CD4-positive, alpha-beta T cell (primary cell): ENCODE data around the gene CST7. TPM values are rescaled to one million over a fixed set of nuclear protein-coding genes. Genes with fewer than 3 reads are reported as not detected.
"Not testable (repeated sequence)": the region's sequence is repeated elsewhere in the genome, so short reads cannot be mapped to it uniquely, and the experiment has no call there.

Experiments
- ATAC-seq: fragments of 200-7000 bp; cut with Tn5 transposase; one replicate; pipeline ENCODE4 v1.10.0; 2022; ENCODE audit warnings: mild to moderate bottlenecking; ENCODE audit not compliant: poor library complexity
- CTCF ChIA-PET: fragments of 350-600 bp; sonication (Branson Sonifier 250); formaldehyde crosslinking; loops from one replicate; lab custom pipeline; 2021; ENCODE audit warnings: antibody characterized with exemption, inconsistent platforms; lab: Charles Lee
- POLR2A ChIA-PET: fragments of 350-600 bp; sonication (Branson Sonifier 250); formaldehyde crosslinking; loops from one replicate; lab custom pipeline; 2021; ENCODE audit warnings: antibody characterized with exemption, inconsistent platforms; lab: Charles Lee
- DNase-seq, 14 experiments: peaks; one replicate each; pipeline ENCODE4 v3.0.0-alpha.2; 2013 to 2020; ENCODE audit warnings: mixed read lengths in 2 of 14
- H3K27ac ChIP-seq, 2 donors: one replicate each; pipeline versions ENCODE4 v1.5.1 to v1.7.0; 2013; ENCODE audit warnings: low read length in 2 of 2, low read depth in 1 of 2, mild to moderate bottlenecking in 1 of 2
- H3K27me3 ChIP-seq, 2 experiments: 1 replicate in 1 of 2; 2 replicates in 1 of 2; pipeline versions ENCODE4 v1.6.1 to v1.7.0; 2013; ENCODE audit warnings: low read length in 2 of 2, control low read depth in 1 of 2, mild to moderate bottlenecking in 1 of 2, moderate library complexity in 1 of 2; ENCODE audit not compliant: insufficient read depth in 2 of 2, control insufficient read depth in 1 of 2
- H3K36me3 ChIP-seq: one replicate; pipeline ENCODE4 v1.6.1; 2013; ENCODE audit warnings: low read length, control low read depth; ENCODE audit not compliant: insufficient read depth
- H3K4me1 ChIP-seq: one replicate; pipeline ENCODE4 v1.6.1; 2013; ENCODE audit warnings: low read length, control low read depth; ENCODE audit not compliant: insufficient read depth
- H3K4me3 ChIP-seq: one replicate; pipeline ENCODE4 v1.5.1; 2013; ENCODE audit warnings: mild to moderate bottlenecking, low read length, moderate library complexity
- H3K9me3 ChIP-seq, 2 experiments: 1 replicate in 1 of 2; 2 replicates in 1 of 2; pipeline versions ENCODE4 v1.6.1 to v1.7.0; 2013; ENCODE audit warnings: low read length in 2 of 2, mild to moderate bottlenecking in 2 of 2, control low read depth in 1 of 2, moderate library complexity in 1 of 2; ENCODE audit not compliant: control insufficient read depth in 1 of 2, insufficient read depth in 1 of 2
- H3K27ac Mint-ChIP-seq: one replicate; pipeline ENCODE4 v1.8.0; 2020; ENCODE audit warnings: mixed read lengths
- H3K27me3 Mint-ChIP-seq: one replicate; pipeline ENCODE4 v1.8.0; 2021; ENCODE audit warnings: mixed read lengths
- H3K36me3 Mint-ChIP-seq: one replicate; pipeline ENCODE4 v1.8.0; 2021; ENCODE audit warnings: low read depth, mixed read lengths
- H3K4me1 Mint-ChIP-seq: one replicate; pipeline ENCODE4 v1.8.0; 2021; ENCODE audit warnings: low read depth, mixed read lengths
- H3K4me3 Mint-ChIP-seq: one replicate; pipeline ENCODE4 v1.8.0; 2020; ENCODE audit warnings: mild to moderate bottlenecking, mixed read lengths
- H3K9me3 Mint-ChIP-seq: one replicate; pipeline ENCODE4 v1.8.0; 2020; ENCODE audit warnings: mixed read lengths
- intact Hi-C, 2 experiments: fragments of 100-400 bp; cut with DNase I in 1 of 2; cut with micrococcal nuclease in 1 of 2; formaldehyde crosslinking; loops; one replicate each; pipeline versions ENCODE4 v1.15.1 to v1.9.0; 2023 to 2025; cut with DNase I, micrococcal nuclease
- total RNA-seq, 174 experiments: library from RNA in 2 of 174; stranded (reverse) in 2 of 174; gene quantifications; one replicate each; pipeline ENCODE4 v1.2.3 and lab custom pipeline; 2021 to 2026
- TF ChIP-seq, protein P1 (sequence below): fragments of 200-600 bp; IDR thresholded peaks from one replicate; pipeline ENCODE4 v1.8.0; 2022; ENCODE audit warnings: antibody characterized with exemption, mild to moderate bottlenecking

The CST7 gene
- total RNA-seq, 2 experiments from 2014 or later, result 3.2 to 4.4 TPM

GRCh38 chr20:24999568-24999967, 50.5 kb downstream of the CST7 start:
- H3K4me1 ChIP-seq, result peaks cover 6% of the 10 kb centered on the region
- H3K27me3 Mint-ChIP-seq, result no peaks in the 10 kb centered on the region
- TF ChIP-seq, protein P1, sequence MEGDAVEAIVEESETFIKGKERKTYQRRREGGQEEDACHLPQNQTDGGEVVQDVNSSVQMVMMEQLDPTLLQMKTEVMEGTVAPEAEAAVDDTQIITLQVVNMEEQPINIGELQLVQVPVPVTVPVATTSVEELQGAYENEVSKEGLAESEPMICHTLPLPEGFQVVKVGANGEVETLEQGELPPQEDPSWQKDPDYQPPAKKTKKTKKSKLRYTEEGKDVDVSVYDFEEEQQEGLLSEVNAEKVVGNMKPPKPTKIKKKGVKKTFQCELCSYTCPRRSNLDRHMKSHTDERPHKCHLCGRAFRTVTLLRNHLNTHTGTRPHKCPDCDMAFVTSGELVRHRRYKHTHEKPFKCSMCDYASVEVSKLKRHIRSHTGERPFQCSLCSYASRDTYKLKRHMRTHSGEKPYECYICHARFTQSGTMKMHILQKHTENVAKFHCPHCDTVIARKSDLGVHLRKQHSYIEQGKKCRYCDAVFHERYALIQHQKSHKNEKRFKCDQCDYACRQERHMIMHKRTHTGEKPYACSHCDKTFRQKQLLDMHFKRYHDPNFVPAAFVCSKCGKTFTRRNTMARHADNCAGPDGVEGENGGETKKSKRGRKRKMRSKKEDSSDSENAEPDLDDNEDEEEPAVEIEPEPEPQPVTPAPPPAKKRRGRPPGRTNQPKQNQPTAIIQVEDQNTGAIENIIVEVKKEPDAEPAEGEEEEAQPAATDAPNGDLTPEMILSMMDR, result no peak
- H3K9me3 Mint-ChIP-seq, result no peaks in the 10 kb centered on the region
- POLR2A ChIA-PET, result no interaction called here
- no peak overlapping the region for H3K27ac ChIP-seq
- CTCF ChIA-PET, result no interaction called here
- peaks cover 8% of the 10 kb centered on the region for H3K4me1 Mint-ChIP-seq
- H3K27ac Mint-ChIP-seq, result no peak overlapping the region
- H3K27me3 ChIP-seq, result no peaks in the 10 kb centered on the region
- H3K36me3 ChIP-seq, result peaks cover 5% of the 10 kb centered on the region
- intact Hi-C loops, result loop anchor here in 1 of 2 experiments (10.0 kb wide), 1 partner anchor 295 kb away; no protein-coding TSS in a partner anchor
- peaks cover 23% of the 10 kb centered on the region for H3K36me3 Mint-ChIP-seq
- H3K9me3 ChIP-seq, result no peaks in the 10 kb centered on the region
- H3K4me3 Mint-ChIP-seq, result no peak overlapping the region
- no peak overlapping the region for H3K4me3 ChIP-seq
- ATAC-seq (no peak), DNase-seq (peak in 1 of 14 experiments; percentile 15)

DNA sequence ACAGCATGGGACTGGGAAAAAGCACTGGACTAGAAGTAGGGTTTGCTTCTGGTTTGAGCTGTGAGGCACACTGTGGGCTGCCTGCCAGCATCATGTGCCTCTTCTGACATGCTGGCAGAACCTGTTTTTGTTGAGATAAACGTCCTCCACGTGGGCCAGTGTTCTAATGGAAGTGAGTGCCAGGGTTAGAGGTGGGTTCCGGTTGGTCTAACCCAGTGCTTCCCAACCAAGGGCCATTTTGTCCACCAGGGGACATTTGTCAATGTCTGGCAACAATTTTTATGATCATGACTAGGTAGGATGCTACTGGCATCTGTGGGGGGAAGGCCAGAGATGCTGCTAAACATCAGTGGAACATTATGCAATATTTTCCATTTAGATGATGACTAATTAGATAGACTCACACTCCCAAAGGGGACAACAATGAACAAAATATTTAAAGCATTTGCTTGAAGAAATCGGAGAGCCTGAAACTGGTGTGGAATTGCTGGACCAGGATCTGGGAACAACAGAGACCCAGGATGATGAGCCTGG, 51.3 kb downstream of the CST7 start:
- no peaks in the 10 kb centered on the region for H3K4me1 ChIP-seq
- Mint-ChIP-seq H3K27me3 (no peaks in the 10 kb centered on the region), H3K36me3 (peaks cover 31% of the 10 kb centered on the region), H3K4me1 (peaks cover under 1% of the 10 kb centered on the region), H3K4me3 (no peak overlapping the region), H3K27ac (no peak overlapping the region), H3K9me3 (no peaks in the 10 kb centered on the region)
- no peaks in the 10 kb centered on the region for H3K27me3 ChIP-seq
- H3K27ac ChIP-seq, result no peak overlapping the region
- intact Hi-C loops, result no loop called here
- ATAC-seq (no peak), DNase-seq (peak in 1 of 14 experiments; percentile 12)
- no peaks in the 10 kb centered on the region for H3K9me3 ChIP-seq
- CTCF ChIA-PET, result no interaction called here
- H3K4me3 ChIP-seq, result no peak overlapping the region
- TF ChIP-seq, protein P1, result no peak
- H3K36me3 ChIP-seq, result peaks cover 9% of the 10 kb centered on the region
- POLR2A ChIA-PET, result no interaction called here

- intact Hi-C loops, POLR2A ChIA-PET, ATAC-seq: not testable (repeated sequence)
These were observed 52.3 kb downstream of the CST7 start for GRCh38 chr20:25001323-25001722.

GRCh38 chr20:25003002-25003401, 53.9 kb downstream of the CST7 start:
- CTCF ChIA-PET, result no interaction called here
- intact Hi-C loops, result no loop called here
- H3K27me3 Mint-ChIP-seq, result no peaks in the 10 kb centered on the region

More at GRCh38 chr20:25001323-25001722, 52.3 kb downstream of the CST7 start:
- DNase-seq, H3K27ac ChIP-seq, H3K4me3 Mint-ChIP-seq, H3K9me3 ChIP-seq, H3K4me3 ChIP-seq, H3K27ac Mint-ChIP-seq, H3K4me1 Mint-ChIP-seq, H3K9me3 Mint-ChIP-seq, H3K27me3 Mint-ChIP-seq, CTCF ChIA-PET, H3K4me1 ChIP-seq, H3K27me3 ChIP-seq: not testable (repeated sequence)
- H3K36me3 ChIP-seq, result peaks cover 17% of the 10 kb centered on the region
- peaks cover 41% of the 10 kb centered on the region for H3K36me3 Mint-ChIP-seq

More at GRCh38 chr20:25003002-25003401, 53.9 kb downstream of the CST7 start:
- Histone ChIP-seq H3K9me3 (no peaks in the 10 kb centered on the region), H3K4me3 (no peak overlapping the region), H3K4me1 (no peaks in the 10 kb centered on the region), H3K27ac (no peak overlapping the region), H3K27me3 (no peaks in the 10 kb centered on the region), H3K36me3 (peaks cover 34% of the 10 kb centered on the region)
- ATAC-seq (no peak), DNase-seq (no peak)
- no peak overlapping the region for H3K27ac Mint-ChIP-seq
- POLR2A ChIA-PET, result no interaction called here
- TF ChIP-seq, protein P1, result no peak
- no peaks in the 10 kb centered on the region for H3K9me3 Mint-ChIP-seq
- no peaks in the 10 kb centered on the region for H3K4me1 Mint-ChIP-seq
- H3K4me3 Mint-ChIP-seq, result no peak overlapping the region
- H3K36me3 Mint-ChIP-seq, result peaks cover 58% of the 10 kb centered on the region
